LoVo (cell line): ENCODE data around the gene SLC2A11.

Source experiments
- DNase-seq: peaks from one replicate; pipeline ENCODE4 v3.0.0-alpha.2; 2016; ENCODE audit warnings: low spot score

The SLC2A11 gene

DNA sequence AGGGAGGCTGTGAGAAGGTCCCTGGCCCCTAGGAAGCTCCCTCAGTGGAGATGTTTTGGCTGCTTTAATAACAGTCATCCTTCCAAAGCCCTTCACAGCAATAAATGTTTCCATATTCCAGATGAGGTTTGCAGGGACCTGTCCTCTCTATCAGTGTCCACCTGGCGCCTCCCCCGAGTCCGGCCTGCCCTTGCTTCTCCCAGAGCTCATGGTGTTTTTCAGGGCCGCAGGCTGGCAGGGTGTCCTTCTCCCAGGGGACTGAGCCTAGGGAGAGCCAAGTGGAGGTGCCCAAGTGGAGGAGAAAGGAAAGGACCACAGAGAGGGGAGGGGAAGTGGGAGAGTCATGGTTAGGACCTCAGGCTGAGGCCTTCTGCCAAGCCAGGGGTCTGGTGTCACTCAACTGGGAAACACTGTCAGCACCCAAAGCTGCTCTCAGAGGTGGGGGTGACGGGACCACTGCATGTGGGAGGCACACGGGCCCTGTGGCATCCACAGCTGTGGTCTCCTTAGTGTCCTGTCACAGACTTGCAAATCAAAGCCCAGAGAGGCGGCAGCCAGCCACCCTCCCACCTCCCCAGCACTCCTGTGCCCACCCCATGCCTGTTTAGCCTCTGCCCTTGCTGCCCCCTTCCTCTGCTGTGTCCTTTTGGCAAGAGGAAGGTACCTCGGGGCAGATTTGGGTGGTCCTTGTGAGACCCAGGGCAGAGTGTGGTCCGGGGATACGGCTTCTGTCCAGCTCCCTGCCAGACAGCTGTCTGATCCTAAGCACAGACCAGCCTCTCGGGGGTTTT is 25.3 kb upstream of the SLC2A11 start:
- DNase-seq = no peak

DNA sequence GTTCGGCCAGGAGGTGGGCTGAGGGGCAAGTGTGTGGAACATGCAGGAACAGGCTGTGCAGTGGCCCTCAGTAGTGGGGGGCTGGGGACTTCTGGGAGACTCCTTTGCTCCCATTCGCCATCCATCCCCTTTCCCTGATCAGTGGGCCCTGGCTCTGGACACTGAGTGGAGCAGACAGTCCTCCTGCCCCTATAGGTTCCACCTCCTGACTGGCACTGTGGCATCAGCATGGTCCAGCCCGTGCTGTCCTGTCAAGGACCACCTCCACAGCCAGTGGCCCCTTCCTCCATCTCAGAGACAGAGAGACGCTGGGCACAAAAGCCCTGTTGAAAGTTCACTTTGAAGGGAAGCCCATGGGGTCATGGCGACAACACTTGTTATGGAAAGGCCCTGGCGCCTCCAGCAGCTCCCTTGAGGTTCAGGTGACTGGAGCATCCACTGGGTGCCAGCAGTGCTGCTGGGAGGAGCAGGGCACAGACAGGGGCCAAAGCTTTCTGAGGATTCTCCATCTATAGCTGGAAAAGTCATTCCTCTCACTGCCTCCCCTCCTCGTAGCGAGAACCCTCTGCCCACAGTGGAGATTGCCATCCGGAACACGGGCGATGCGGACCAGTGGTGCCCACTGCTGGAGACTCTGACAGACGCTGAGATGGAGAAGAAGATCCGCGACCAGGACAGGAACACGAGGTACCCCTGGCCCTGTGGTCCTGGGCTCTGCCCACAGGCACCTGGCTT is 24.5 kb upstream of the SLC2A11 start:
- DNase-seq = no peak

DNA sequence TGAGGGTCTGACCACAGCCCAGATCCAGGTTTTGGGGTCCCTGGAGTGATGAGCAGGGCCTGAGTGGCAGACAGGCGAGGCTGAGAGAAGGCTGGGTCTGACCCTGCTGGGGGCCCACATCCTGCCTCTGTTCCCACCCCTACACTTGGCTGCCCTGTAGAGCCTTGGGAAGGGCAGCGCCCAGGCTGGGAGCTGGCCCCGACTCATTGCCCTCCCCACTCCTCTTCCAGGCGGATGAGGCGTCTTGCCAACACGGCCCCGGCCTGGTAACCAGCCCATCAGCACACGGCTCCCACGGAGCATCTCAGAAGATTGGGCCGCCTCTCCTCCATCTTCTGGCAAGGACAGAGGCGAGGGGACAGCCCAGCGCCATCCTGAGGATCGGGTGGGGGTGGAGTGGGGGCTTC is 23.8 kb upstream of the SLC2A11 start:
- no peak for DNase-seq

DNA sequence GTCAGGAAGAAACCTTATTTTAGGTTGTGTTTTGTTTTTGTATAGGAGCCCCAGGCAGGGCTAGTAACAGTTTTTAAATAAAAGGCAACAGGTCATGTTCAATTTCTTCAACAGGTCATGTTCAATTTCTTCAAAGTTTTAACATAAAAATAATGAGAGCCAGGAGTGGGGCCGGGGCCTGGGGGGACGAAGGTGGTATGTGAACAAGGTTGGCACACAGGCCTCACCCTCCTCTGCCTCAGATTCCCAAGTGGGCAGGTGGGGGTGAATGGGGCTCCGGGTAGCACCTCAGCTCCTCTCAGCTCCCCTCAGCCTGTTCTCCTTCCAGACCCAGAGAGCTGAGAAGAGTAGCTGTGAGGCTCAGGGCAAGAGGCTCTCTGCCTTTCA is 23.3 kb upstream of the SLC2A11 start:
- no peak for DNase-seq

DNA sequence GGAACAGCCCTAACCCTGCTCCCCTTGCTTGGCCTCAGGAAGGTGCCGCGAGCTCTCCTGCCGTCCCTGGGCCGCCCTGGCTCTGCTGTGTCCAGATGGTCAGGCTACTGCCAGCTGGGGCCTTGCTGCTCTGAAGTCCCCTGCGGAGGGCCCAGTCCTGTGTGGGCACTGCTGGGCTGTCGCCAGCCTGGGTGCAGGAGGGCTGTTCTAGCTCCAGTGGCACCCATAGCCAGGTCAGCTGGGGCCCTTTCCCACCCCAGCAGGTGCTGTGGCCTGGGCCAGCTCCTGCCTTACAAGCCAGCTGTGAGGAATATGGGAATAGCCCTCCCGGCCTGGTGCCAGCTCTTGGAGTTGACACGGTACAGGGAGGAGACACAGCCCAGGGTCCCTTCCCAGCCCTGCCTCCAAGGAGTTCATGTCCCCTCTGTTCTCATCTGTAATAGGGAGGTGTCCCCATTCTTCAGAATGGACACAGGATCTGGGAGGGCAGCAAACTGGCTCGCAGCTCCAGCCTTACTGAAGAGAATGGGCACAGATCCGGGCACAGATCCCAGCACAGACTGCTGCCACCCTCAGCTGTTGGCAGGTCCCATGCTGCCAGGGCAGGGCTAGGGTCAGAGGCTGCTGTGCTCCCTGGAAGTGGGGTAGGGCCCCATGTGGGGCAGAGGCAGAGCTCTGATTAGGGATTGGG is 22.7 kb upstream of the SLC2A11 start:
- no peak for DNase-seq

DNA sequence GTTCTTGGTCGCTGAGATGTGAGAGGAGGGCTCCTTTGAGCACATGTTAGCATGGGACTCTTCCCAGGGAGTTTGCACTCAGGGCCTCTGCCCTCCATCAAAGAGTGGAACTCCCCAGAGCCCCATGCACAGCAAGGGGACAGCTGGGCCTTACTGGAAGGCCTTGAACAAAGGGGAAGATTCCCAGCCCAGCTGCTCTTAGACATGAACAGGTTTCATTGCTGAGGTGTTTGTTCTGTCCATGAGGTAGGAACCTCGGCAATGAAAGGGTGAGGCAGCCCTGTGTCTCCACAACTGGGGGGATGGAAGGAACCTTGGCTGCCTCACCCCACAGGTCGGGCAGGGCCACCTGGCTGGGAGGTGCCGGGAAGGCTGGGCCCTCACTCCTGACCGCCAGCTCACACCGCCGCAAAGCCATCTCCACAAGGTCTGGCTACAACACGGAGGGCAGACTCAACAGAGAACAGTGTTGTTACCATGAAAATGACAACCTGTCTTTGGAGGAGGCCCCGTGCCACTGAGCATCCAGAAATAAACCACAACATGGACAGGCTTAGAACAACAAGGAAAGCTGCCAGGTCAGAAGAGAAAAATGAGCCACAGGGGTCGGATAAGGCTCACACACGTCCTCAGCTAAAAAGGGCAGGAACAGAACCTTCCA is 22.1 kb upstream of the SLC2A11 start:
- DNase-seq = no peak

DNA sequence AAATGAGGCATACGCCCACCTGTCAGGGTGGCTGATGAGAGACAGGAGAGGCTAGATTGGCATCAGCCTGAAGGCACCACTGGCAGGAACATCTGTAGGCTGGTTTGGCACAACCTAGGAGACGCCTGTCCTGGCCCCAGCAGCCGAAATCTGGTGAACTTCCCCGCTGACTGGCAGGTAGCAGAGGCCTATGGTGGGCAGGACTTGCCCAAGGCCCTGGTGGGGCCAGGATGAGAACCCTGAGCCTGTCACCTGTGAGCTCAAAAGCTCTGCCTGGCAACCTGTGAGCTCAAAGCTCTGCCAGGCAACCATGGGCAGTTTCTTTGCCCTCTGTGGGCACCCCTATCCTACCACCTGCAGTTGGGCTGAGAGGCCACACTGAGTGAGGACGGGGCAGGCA is 21.4 kb upstream of the SLC2A11 start:
- DNase-seq = no peak

DNA sequence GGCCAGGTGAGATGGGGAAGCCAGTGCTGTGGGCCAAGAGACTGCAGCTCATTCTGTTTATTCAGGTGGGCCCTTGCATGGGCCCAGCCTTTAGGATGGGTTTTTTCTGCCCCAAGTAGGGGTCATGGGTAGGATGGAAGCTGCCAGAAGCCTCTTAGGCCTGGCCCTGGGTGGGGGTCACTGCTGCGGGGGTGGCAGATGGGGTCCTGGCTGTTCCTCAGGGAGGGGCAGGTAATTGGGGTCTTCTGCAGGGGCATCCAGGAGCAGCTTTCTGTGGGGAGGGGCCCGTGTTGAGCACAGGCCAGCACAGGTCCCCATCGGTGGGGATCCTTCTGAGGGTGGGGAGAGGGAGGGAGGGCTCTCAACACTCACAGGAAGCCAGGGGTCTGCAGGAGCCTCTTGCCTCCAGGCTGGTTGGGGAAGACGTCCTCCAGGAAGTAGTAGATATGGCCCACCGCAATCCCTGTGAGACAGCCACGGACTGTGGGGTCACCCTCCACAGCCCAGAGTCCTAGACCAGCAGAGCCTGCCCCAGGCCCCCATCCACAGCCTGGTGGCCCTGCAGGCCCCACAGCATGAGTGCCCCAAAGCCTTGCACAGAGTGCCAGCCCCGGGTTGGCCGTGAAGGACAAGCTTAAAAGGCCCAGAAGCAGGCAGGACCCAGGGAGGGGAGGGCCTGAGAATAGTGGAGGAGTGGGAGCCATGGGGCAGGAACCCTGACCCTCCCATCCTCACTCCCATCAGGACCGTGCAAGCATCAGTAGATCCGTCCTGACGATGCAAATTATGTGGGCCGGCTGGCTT is 20.8 kb upstream of the SLC2A11 start:
- no peak for DNase-seq

DNA sequence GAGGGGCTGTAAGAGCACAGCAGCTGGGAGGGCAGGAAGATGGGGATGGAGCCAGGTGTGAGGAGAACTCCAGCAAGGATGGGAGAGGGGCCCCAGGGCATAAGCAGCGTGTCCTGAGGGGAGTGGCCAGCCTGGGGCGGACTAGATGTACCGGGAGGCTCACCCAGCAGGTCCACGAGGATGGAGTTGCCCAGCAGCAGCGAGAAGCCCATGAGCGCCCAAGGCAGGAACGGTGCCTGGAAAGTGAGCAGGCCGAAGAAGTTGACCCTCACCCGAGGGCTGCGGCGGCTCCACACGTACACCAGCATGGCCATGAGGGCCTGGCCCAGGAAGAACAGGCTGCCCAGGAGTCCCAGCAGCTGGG is 20.2 kb upstream of the SLC2A11 start:
- DNase-seq = no peak

DNA sequence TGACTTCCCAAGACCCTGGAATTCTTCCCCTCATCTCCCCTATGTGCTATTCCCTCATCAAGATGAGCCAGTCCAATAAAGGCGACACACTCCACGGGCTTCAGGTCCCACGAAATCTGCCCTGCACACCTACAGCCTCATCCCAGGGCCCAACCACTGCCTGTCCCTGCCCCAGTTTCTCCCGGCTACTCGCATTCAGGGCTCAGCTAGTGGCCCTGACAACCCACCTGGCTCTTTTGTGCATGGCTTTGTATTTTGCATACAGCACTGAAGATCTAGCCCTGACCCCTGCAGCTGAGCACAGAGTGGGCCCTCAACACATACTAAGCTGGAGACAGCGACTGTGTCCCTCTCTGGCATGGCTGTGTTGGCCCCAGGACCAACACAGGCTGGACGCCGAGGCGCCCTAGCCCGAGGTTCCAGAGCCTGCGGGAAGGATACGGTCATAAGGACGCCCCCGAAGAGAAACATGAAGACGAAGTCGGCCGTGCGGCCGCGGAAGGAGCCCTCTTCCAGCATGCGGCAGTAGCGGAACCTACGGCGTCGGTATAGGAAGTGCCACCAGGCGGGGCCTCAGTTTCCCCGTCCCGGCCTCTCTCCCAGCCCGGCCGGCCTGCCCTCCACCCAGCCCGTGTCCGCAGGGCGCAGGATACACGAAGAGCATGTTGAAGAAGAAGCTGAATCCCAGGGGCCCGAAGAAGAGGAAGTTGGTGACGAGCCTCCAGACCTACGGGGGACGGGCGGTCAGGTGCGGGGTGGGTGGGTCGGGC is 19.6 kb upstream of the SLC2A11 start:
- no peak for DNase-seq

DNA sequence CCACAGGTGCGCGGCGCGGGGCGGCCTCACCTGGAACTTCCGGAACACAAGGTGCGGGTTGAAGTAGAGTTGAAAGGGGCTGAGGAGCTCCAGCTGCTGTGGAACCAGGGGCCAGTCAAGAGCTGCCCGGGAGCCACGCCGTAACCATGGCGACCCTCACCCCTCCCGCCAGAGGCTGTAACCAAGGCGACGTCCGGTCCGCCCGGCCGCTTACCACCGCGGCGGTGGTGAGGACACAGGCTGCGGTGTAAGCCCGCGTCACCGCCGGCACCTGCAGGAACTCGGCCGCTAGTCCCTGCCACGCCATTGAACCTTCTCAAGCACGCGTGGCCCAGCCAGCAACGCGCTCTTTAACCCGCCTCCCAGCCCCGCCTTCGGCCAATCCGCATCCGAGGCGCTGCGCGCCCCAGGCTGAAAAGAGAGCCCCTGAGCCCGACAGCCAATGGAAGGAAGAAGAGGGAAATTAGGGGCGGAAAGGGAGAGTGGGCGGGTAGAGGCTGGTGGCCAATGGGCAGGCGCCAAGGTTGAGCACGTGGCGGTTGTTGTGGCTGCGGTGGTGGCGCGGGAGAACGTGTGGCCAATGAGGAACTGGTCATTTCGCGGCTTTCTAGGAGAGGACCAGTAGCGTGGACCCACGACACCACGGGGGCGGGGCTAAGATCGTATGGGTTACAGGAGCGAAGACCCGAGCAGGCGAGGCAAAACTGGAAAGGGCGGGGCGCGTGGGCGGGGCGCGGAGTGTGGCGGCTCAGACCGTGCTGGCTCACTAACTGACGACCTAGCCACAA is 18.8 kb upstream of the SLC2A11 start, which contains the start of gene DERL3:
Gene DERL3, minus strand, starts transcription at position 326 of the 788 bp plus-strand sequence. Its CDS starts 19 bp downstream, at position 307.
- DNase-seq = peak; percentile 80

DNA sequence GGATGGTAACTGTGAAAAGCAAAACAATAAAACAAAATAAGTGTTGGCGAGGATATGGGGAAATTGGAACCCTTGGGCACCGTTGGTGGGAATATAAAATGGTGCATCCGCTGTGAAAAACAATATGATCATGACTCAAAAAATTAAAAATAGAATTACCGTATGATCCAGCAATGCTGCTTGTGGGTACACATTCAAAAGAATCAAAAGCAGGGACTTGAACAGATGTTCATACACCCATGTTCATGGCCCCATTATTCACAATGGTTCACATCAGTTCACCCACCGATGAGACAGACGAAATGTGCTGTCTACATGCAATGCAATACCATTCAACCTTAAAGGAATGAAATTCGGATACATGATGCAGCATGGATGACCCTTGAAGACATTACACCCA is 17.6 kb upstream of the SLC2A11 start:
- no peak for DNase-seq

DNA sequence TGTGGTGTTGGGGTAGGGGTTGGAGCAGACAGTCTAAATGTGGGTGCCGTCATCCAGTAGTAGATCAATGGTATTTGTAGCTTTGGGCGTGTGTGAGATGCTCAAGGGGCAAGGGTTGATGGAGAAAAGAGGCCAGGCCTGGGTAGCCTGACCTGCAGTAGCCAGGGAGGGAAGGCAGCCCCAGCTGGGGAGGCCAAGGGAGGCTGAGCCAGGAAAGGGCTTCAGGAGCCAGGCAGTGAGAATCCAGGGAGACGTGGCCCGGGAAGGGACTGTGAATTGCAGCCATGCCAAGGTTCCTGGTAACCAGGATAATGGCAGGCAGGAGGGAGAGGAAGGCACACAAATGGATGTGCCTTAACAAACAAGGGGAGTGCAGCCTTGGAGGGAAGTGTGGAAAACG is 16.4 kb upstream of the SLC2A11 start:
- DNase-seq = no peak

DNA sequence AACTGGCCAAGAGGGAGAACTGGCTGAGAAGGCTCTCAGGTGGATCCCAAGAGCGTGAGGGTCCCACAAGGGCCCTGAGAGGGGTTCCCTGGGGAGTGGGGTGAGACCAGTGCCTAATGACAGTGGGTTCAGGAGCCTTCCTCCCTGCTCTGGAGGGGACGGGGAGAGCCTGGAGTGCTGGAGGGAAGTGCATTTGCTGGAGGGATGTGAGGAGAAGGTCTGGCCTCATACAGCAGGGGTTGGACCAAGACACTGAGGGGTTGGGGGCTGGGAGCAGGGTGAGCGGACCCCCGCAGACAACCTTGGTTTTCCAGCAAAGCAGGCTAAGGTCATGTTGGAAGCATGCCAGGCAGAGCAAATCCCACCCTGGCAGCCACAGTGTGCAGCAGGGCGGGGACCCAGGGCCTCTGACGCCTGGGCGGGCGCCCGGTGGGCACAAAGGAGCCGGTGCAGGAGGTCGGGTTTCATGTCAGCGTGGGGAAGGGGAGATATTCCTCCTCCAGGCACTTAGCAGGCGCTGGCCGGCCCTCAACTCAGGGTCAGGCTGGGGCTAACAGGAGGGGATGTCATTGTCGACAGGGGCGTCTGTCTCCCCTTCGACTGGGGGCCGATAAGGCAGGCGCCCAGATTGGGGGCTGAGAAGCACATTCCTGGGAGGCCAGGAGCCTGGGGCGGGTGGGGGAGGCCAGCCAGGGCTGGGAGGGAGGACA is 15.8 kb upstream of the SLC2A11 start:
- no peak for DNase-seq

DNA sequence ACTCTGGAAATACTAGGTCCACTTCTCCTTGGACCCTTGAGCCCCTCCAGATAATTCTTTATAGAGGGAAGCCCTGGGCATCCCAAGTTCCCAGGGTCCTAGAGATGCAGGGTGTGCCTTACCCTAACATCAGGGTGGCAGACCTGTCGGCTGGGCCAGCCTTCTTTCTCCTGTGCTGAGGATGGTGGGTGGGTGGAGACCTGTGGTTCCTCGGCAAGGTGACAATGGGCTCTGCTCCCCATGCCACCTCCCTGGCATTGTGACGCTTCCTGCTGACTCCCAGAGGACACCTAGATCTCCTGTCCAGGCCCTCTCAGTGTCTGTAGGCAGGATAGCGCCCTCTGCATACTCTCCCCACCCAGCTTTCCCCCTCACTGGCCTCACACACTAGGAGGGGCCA is 15.1 kb upstream of the SLC2A11 start:
- no peak for DNase-seq

DNA sequence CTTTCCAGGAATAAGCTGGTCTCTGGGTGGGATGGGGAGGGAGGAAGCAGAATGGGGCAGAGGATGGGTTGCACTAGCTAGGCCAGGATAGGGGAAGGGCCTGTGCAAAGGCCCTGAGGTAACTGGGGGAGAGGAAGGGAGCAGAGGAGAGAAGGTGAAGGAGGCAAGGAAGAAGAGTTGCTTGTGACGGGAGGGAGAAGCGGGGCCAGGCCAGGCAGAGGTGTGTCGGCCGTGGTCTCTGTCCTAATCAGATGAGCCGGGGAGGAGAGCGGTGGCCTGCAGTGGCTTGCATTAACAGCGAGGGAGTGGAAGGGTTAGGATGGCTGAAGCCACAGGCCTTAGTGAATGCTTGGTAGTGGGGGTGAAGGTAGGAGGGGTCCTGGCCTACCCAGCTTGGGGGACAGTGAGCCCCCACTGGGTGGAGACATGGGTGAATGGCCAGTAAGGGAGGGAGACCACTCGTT is 12.9 kb upstream of the SLC2A11 start:
- no peak for DNase-seq

DNA sequence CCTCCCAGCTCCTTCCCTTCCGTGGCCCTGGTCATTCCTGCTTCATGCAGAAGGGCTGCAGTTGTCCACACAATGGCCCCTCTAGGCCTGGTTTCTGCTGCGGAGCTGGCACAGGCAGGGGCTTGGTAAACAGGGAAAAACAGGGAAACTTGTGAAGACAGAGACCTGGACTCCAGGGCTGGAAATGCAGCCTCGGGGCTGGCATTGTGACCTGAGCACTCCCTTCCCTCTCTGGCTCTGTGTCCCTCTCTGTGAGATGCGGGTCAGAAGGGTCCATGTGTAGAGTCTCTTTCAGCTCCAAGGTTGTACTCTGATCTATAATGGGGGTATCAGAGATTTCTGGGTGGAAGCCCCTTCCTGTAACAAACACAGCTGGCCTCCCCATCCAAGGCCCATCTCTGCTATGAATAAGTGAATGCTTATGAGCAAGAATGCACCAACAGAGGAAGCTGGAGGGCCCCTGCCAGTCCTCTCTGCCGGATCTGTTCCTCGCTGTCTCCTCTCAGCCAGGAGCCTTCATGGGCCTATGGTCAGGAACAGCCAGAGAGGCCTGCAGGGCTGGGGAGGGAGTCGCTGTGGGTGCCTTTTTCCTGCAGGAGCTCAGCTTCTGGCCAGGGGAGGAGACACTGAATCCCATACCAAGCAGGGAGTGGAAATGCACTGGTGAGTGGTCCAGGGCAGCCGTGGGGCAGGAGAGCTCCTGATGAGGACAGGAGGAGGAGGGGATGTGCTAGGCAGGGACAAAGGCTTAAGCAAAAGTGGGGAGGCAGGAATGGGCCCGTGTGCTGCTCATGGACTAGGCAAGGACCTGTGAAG is 12.2 kb upstream of the SLC2A11 start:
- DNase-seq = no peak

DNA sequence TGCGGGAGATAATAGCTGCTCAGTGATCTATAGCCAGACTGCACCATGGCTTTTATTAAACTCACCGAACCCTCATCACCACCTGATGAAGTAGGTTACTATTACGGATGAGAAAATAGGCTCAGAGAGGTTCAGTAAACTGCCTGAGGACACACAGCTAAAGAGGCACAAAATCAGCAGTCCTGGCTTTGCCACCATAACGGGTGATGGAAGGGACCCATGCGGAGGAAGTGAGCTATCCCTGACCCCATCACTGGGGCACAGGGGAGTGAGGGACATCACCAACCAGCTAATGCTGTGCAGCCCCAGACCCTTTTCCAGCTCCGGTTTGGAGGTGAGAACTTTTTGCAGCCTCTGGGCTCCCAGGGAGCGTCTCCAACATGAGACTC is 11.6 kb upstream of the SLC2A11 start:
- DNase-seq = no peak
